ENCODE measurements around the gene SMIM20. TPM values are rescaled to one million over a fixed set of nuclear protein-coding genes. Genes with fewer than 3 reads are reported as not detected.

SMIM20 gene
- total RNA-seq, 4 donors from 2014 or later: 36.4 to 59.4 (median 48.3) TPM

GRCh38 chr4:25965629-25966028 lies 51.6 kb downstream of the SMIM20 start:
- no peak for ATAC-seq
- no peak for DNase-seq
- intact Hi-C loops (cut with DNase I; ENCODE audit: low total_unique reads) (no loop called here), in situ Hi-C loops (cut with MboI; ENCODE audit: low sequenced_read_pairs in 4 of 4) (no loop called here)
- H3K27ac ChIP-seq: no peak overlapping the region
- H3K9me3 ChIP-seq: no peaks in the 10 kb centered on the region
- H3K36me3 ChIP-seq: no peaks in the 10 kb centered on the region
- H3K4me1 ChIP-seq: no peaks in the 10 kb centered on the region
- no peak for TF ChIP-seq POLR2A (IDR thresholded peaks at IDR 0.05)
- TF ChIP-seq CTCF (IDR thresholded peaks at IDR 0.05 in 4 of 5, conservative IDR thresholded peaks at IDR 0.05 in 1 of 5): no peak
- no peak overlapping the region for H3K4me3 ChIP-seq
- H3K27me3 ChIP-seq: no peaks in the 10 kb centered on the region

GRCh38 chr4:25966171-25966570 lies 52.2 kb downstream of the SMIM20 start:
- no peaks in the 10 kb centered on the region for H3K36me3 ChIP-seq
- no peaks in the 10 kb centered on the region for H3K4me1 ChIP-seq
- in situ Hi-C loops (cut with MboI; ENCODE audit: low sequenced_read_pairs in 4 of 4): no loop called here
- DNase-seq: no peak
- H3K4me3 ChIP-seq: no peak overlapping the region
- ATAC-seq: no peak
- TF ChIP-seq POLR2A (IDR thresholded peaks at IDR 0.05): no peak
- TF ChIP-seq CTCF (IDR thresholded peaks at IDR 0.05 in 4 of 5, conservative IDR thresholded peaks at IDR 0.05 in 1 of 5): no peak
- no peak overlapping the region for H3K27ac ChIP-seq
- intact Hi-C loops (cut with DNase I; ENCODE audit: low total_unique reads): no loop called here
- H3K9me3 ChIP-seq: no peaks in the 10 kb centered on the region
- no peaks in the 10 kb centered on the region for H3K27me3 ChIP-seq

- H3K4me3 ChIP-seq: no peak overlapping the region
- no peaks in the 10 kb centered on the region for H3K9me3 ChIP-seq
- no peak overlapping the region for H3K27ac ChIP-seq
- no peaks in the 10 kb centered on the region for H3K36me3 ChIP-seq
- in situ Hi-C loops (cut with MboI; ENCODE audit: low sequenced_read_pairs in 4 of 4): no loop called here
- no peak for DNase-seq
- peaks cover 0 to 4% of the 10 kb centered on the region in 2 donors for H3K4me1 ChIP-seq
- ATAC-seq: no peak
- TF ChIP-seq POLR2A (IDR thresholded peaks at IDR 0.05) (no peak), CTCF (IDR thresholded peaks at IDR 0.05 in 4 of 5, conservative IDR thresholded peaks at IDR 0.05 in 1 of 5) (no peak)
- intact Hi-C loops (cut with DNase I; ENCODE audit: low total_unique reads): no loop called here
- H3K27me3 ChIP-seq: no peaks in the 10 kb centered on the region
Observed at GRCh38 chr4:25969374-25970155, 55.5 kb downstream of the SMIM20 start.

GRCh38 chr4:25970226-25970675 lies 56.2 kb downstream of the SMIM20 start:
- Histone ChIP-seq H3K36me3 (no peaks in the 10 kb centered on the region), H3K27me3 (no peaks in the 10 kb centered on the region), H3K4me3 (no peak overlapping the region), H3K4me1 (peaks cover 0 to 4% of the 10 kb centered on the region in 2 donors), H3K27ac (no peak overlapping the region), H3K9me3 (no peaks in the 10 kb centered on the region)
- intact Hi-C loops (cut with DNase I; ENCODE audit: low total_unique reads): no loop called here
- peak in 1 of 2 donors; percentile 44 for ATAC-seq
- TF ChIP-seq POLR2A (IDR thresholded peaks at IDR 0.05): no peak
- no peak for TF ChIP-seq CTCF (IDR thresholded peaks at IDR 0.05 in 4 of 5, conservative IDR thresholded peaks at IDR 0.05 in 1 of 5)
- in situ Hi-C loops (cut with MboI; ENCODE audit: low sequenced_read_pairs in 4 of 4): no loop called here
- peak in 1 of 2 donors; percentile 30 for DNase-seq

Measured in gastrocnemius medialis (tissue), 4 donors.